Stomach (tissue), 4 donors: ENCODE results near the gene FAM117A.

Source experiments
- POLR2A ChIP-seq, 4 donors: fragments of 450-650 bp; IDR thresholded peaks; one replicate each; pipeline ENCODE4 v1.6.1; 2016; ENCODE audit warnings: antibody characterized with exemption in 4 of 4, control low read depth in 2 of 4, mild to moderate bottlenecking in 1 of 4, moderate library complexity in 1 of 4
- POLR2AphosphoS5 ChIP-seq, 3 donors: sonication (generic); formaldehyde crosslinking; IDR thresholded peaks; one replicate each; pipeline ENCODE4 v1.6.1; 2016; ENCODE audit warnings: antibody characterized with exemption in 3 of 3
- TF ChIP-seq, protein P1 (sequence below), 7 experiments: fragments of 450-650 bp in 4 of 7; fragments of 200-600 bp in 3 of 7; sonication (generic) in 3 of 7; IDR thresholded peaks; one replicate each; pipeline ENCODE4 v1.5.1; 2016 to 2019; ENCODE audit warnings: antibody characterized with exemption in 7 of 7, control low read depth in 2 of 7, mild to moderate bottlenecking in 1 of 7

DNA sequence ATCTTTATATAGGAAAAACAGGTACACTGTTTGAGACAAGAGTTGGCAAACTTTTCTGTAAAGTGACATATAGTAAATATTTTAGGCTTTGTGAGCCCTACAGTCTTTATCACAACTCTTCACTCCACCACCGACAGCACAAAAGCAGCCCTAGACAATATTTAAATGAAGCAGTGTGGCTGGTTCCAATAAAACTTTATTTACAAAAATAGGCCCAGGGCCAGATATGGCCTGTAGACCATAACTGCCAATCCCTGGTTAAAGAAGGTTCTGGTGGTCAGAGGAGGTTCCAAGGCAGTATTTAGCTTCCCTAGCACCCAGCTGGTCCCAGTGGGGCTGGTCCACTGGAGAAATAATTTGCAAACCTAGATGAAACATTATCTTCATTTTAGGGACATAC lies 3.6 kb downstream of the FAM117A start:
- TF ChIP-seq POLR2AphosphoS5 (IDR thresholded peaks at IDR 0.05) (no peak), POLR2A (IDR thresholded peaks at IDR 0.05) (no peak)
- TF ChIP-seq, protein P1, sequence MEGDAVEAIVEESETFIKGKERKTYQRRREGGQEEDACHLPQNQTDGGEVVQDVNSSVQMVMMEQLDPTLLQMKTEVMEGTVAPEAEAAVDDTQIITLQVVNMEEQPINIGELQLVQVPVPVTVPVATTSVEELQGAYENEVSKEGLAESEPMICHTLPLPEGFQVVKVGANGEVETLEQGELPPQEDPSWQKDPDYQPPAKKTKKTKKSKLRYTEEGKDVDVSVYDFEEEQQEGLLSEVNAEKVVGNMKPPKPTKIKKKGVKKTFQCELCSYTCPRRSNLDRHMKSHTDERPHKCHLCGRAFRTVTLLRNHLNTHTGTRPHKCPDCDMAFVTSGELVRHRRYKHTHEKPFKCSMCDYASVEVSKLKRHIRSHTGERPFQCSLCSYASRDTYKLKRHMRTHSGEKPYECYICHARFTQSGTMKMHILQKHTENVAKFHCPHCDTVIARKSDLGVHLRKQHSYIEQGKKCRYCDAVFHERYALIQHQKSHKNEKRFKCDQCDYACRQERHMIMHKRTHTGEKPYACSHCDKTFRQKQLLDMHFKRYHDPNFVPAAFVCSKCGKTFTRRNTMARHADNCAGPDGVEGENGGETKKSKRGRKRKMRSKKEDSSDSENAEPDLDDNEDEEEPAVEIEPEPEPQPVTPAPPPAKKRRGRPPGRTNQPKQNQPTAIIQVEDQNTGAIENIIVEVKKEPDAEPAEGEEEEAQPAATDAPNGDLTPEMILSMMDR (IDR thresholded peaks at IDR 0.05): no peak
